ENCODE data around the gene PPP1R3C. TPM values are rescaled to one million over a fixed set of nuclear protein-coding genes. Genes with fewer than 3 reads are reported as not detected.

PPP1R3C gene
- total RNA-seq, 2 donors from 2014 or later: 89.1 to 241 TPM

DNA sequence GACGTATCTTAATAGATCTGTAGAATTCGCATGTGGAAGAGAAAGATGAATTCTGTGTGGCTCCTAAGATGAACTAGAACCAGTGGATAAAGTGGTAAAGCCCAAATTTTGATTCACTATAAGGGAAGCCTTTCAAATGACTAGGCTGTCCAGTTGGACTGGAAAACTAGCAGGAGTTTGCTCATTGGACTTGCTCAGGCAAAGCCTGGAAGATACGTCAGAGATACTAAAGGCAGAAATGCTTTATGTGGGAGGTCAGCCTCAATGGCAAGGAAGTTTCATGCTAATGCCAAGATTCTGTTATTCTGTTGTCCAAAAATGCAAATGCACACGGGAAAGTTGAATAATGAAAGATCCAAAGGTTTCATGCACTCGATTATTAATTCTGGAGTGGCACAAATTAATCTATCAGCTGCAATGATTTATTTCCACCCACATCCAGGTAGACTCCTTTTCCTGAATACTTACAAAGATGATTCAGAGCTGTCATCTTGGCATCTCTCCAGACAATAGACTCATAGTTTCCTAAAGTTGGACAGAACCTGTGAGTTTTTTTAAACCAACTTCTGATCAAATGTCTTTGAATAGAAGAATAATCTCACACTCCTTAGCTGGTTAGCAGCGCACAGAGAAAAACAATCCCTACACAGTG is 20.5 kb upstream of the PPP1R3C start:
- no peak overlapping the region for H3K27ac ChIP-seq
- no peaks in the 10 kb centered on the region for H3K9me3 ChIP-seq
- no peaks in the 10 kb centered on the region for H3K36me3 ChIP-seq
- H3K27me3 ChIP-seq (replicated peaks; ENCODE audit: insufficient read depth): no peaks in the 10 kb centered on the region
- no peak overlapping the region for H3K4me3 ChIP-seq
- no peaks in the 10 kb centered on the region for H3K4me1 ChIP-seq (ENCODE audit: control insufficient read depth in 1 of 2, low read depth in 2 of 2)
- TF ChIP-seq, protein P1, sequence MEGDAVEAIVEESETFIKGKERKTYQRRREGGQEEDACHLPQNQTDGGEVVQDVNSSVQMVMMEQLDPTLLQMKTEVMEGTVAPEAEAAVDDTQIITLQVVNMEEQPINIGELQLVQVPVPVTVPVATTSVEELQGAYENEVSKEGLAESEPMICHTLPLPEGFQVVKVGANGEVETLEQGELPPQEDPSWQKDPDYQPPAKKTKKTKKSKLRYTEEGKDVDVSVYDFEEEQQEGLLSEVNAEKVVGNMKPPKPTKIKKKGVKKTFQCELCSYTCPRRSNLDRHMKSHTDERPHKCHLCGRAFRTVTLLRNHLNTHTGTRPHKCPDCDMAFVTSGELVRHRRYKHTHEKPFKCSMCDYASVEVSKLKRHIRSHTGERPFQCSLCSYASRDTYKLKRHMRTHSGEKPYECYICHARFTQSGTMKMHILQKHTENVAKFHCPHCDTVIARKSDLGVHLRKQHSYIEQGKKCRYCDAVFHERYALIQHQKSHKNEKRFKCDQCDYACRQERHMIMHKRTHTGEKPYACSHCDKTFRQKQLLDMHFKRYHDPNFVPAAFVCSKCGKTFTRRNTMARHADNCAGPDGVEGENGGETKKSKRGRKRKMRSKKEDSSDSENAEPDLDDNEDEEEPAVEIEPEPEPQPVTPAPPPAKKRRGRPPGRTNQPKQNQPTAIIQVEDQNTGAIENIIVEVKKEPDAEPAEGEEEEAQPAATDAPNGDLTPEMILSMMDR (IDR thresholded peaks at IDR 0.05): no peak
- DNase-seq (ENCODE audit: low spot score): no peak
- no peak for ATAC-seq (ENCODE audit: insufficient number of reproducible peaks, low FRiP score, low read depth)

DNA sequence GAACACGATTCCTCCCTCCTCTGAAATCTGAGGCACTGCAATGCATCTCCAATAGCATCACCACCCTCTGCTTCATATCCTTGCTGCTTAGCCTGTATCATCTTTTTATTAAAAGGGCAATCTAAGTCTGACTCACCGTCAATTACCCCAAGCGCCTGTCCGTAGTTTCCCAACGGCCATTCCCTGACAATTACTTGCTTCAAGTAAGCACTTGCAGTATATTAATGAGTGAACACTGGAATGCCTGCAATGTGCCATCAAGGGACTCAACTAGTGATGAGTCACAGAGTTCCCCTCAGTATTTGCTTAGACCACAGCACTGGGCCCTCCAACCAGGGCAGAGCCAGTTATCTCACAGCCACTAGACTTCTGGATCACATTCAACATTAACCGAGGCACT is 19.5 kb upstream of the PPP1R3C start:
- DNase-seq (ENCODE audit: low spot score) (no peak), ATAC-seq (ENCODE audit: insufficient number of reproducible peaks, low FRiP score, low read depth) (no peak)
- H3K9me3 ChIP-seq: no peaks in the 10 kb centered on the region
- no peak overlapping the region for H3K4me3 ChIP-seq
- TF ChIP-seq, protein P1 (IDR thresholded peaks at IDR 0.05): no peak
- no peaks in the 10 kb centered on the region for H3K36me3 ChIP-seq
- no peaks in the 10 kb centered on the region for H3K4me1 ChIP-seq (ENCODE audit: control insufficient read depth in 1 of 2, low read depth in 2 of 2)
- no peaks in the 10 kb centered on the region for H3K27me3 ChIP-seq (replicated peaks; ENCODE audit: insufficient read depth)
- H3K27ac ChIP-seq: no peak overlapping the region

DNA sequence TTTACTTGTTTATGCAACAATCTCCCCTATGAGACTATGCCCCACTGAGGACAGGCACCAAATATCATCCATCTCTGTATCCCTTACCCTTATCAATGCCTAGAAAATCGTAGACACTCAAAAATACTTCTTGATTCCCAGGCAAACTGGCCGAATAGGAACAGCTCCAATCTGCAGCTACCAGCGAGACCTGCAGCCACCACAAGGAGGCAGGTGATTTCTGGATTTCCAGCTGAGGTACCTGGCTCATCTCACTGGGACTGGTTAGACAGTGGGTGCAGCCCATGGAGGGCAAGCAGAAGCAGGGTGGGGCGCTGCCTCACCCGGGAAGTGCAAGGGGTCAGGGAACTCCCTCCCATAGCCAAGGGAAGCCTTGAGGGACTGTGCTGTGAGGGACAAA is 10.8 kb upstream of the PPP1R3C start:
- H3K36me3 ChIP-seq: no peaks in the 10 kb centered on the region
- H3K4me1 ChIP-seq (ENCODE audit: control insufficient read depth in 1 of 2, low read depth in 2 of 2): peaks cover 5 to 37% of the 10 kb centered on the region in 2 donors
- H3K4me3 ChIP-seq: no peak overlapping the region
- H3K9me3 ChIP-seq: no peaks in the 10 kb centered on the region
- DNase-seq (ENCODE audit: low spot score) (no peak), ATAC-seq (ENCODE audit: insufficient number of reproducible peaks, low FRiP score, low read depth) (no peak)
- peak overlapping the region; percentile 66 for H3K27ac ChIP-seq
- no peaks in the 10 kb centered on the region for H3K27me3 ChIP-seq (replicated peaks; ENCODE audit: insufficient read depth)
- TF ChIP-seq, protein P1 (IDR thresholded peaks at IDR 0.05): peak; percentile 26

DNA sequence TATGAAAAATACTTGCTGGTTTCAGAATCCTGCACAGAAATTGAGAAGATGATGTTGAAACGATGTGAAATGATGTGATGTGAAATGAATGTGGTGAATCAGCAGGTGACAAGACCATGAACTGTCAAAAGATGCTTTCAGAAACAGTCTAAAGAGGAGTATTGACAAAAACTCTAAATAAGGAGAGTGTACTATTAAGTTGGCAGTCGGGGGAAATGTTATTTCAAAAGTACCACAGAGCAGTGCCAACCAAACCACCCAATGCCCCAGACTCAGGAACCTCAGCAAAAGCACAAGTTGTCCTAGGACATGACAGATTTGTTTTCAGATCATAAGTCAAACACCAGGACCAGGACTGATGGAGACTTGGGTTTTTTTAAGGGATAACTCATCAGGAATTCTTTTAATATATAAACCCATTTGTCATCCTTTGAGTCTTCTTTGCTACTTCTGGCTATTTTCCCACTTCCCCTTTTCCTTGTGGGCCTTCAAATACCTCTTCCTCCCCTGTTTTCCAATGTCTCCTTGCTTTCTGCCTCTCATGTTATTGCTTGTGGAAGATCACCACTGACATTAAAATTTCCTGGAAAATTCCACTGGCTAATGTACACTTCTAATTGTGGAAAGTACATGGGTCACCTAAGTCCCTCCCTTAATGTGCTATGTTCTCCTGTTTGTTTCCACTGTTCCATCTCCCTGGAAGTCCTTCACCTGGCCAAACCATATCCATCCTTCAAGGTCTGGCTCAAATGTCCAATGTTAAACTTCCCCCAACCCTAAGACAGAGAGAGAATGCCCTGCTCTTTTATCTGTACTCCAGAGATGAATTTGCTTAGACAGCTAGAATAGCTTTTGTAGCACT is 10.2 kb upstream of the PPP1R3C start:
- peak overlapping the region; percentile 66 for H3K27ac ChIP-seq
- H3K36me3 ChIP-seq: no peaks in the 10 kb centered on the region
- H3K4me1 ChIP-seq (ENCODE audit: control insufficient read depth in 1 of 2, low read depth in 2 of 2): peaks cover 5 to 37% of the 10 kb centered on the region in 2 donors
- ATAC-seq (ENCODE audit: insufficient number of reproducible peaks, low FRiP score, low read depth) (peak; percentile 89), DNase-seq (ENCODE audit: low spot score) (no peak)
- H3K27me3 ChIP-seq (replicated peaks; ENCODE audit: insufficient read depth): no peaks in the 10 kb centered on the region
- H3K4me3 ChIP-seq: no peak overlapping the region
- TF ChIP-seq, protein P1 (IDR thresholded peaks at IDR 0.05): no peak
- no peaks in the 10 kb centered on the region for H3K9me3 ChIP-seq

DNA sequence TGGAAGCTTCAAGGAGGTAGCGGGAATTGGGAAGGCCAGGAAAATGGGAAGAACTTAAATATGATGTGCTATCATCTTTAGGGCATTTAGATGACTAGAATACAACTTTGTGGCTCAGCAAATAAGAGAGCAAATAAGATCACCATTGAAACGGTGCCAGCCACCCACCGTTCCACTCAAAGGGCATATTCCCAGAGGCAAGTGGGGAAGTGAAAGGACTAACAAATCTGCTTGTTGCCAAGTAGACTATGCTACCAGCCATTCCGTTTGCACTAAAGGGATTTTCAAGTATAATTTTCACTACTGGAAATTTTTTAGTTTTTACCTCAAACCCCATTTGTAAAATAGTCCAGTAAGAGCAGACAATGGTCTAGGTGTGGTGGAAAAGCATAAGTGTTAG is 4.0 kb upstream of the PPP1R3C start:
- DNase-seq (ENCODE audit: low spot score) (no peak), ATAC-seq (ENCODE audit: insufficient number of reproducible peaks, low FRiP score, low read depth) (no peak)
- no peak overlapping the region for H3K4me3 ChIP-seq
- no peaks in the 10 kb centered on the region for H3K36me3 ChIP-seq
- H3K9me3 ChIP-seq: no peaks in the 10 kb centered on the region
- TF ChIP-seq, protein P1 (IDR thresholded peaks at IDR 0.05): no peak
- H3K27ac ChIP-seq: no peak overlapping the region
- no peaks in the 10 kb centered on the region for H3K27me3 ChIP-seq (replicated peaks; ENCODE audit: insufficient read depth)
- H3K4me1 ChIP-seq (ENCODE audit: control insufficient read depth in 1 of 2, low read depth in 2 of 2): peaks cover 3 to 41% of the 10 kb centered on the region in 2 donors

Measured in thoracic aorta (tissue), 2 donors.